Measurements from ENCODE around the gene DLST. TPM values are rescaled to one million over a fixed set of nuclear protein-coding genes. Genes with fewer than 3 reads are reported as not detected.

The DLST gene
- total RNA-seq, 1 donor from 2014 or later: 82.7 TPM

- H3K36me3 ChIP-seq: no peaks in the 10 kb centered on the region
- intact Hi-C loops (cut with DNase I): no loop called here
- no peaks in the 10 kb centered on the region for H3K9me3 ChIP-seq
- ATAC-seq (no peak), DNase-seq (no peak)
- no peak overlapping the region for H3K4me3 ChIP-seq
- H3K27me3 ChIP-seq (ENCODE audit: low read depth): no peaks in the 10 kb centered on the region
- no peak for TF ChIP-seq CTCF (IDR thresholded peaks at IDR 0.05)
- peaks cover 30% of the 10 kb centered on the region for H3K4me1 ChIP-seq
- H3K27ac ChIP-seq: no peak overlapping the region
Observed at GRCh38 chr14:74918380-74918779, 36.7 kb downstream of the DLST start.

GRCh38 chr14:74919421-74920165 lies 37.9 kb downstream of the DLST start:
- DNase-seq: no peak
- intact Hi-C loops (cut with DNase I): no loop called here

GRCh38 chr14:74920281-74920680 lies 38.6 kb downstream of the DLST start:
- peaks cover 33% of the 10 kb centered on the region for H3K4me1 ChIP-seq
- no peaks in the 10 kb centered on the region for H3K36me3 ChIP-seq
- ATAC-seq (no peak), DNase-seq (no peak)
- no peak overlapping the region for H3K4me3 ChIP-seq
- no peaks in the 10 kb centered on the region for H3K9me3 ChIP-seq
- intact Hi-C loops (cut with DNase I): no loop called here
- H3K27ac ChIP-seq: no peak overlapping the region
- H3K27me3 ChIP-seq (ENCODE audit: low read depth): no peaks in the 10 kb centered on the region
- no peak for TF ChIP-seq CTCF (IDR thresholded peaks at IDR 0.05)

More at GRCh38 chr14:74919421-74920165, 37.9 kb downstream of the DLST start:
- Histone ChIP-seq H3K4me1 (peaks cover 33% of the 10 kb centered on the region), H3K4me3 (no peak overlapping the region), H3K27me3 (ENCODE audit: low read depth) (no peaks in the 10 kb centered on the region), H3K36me3 (no peaks in the 10 kb centered on the region), H3K9me3 (no peaks in the 10 kb centered on the region), H3K27ac (no peak overlapping the region)
- ATAC-seq: no peak
- no peak for TF ChIP-seq CTCF (IDR thresholded peaks at IDR 0.05)

GRCh38 chr14:74921053-74921620 lies 39.4 kb downstream of the DLST start:
- no peak for DNase-seq
- no peak for TF ChIP-seq CTCF (IDR thresholded peaks at IDR 0.05)
- Histone ChIP-seq H3K27me3 (ENCODE audit: low read depth) (no peaks in the 10 kb centered on the region), H3K4me3 (no peak overlapping the region), H3K4me1 (peaks cover 33% of the 10 kb centered on the region), H3K36me3 (no peaks in the 10 kb centered on the region), H3K27ac (no peak overlapping the region), H3K9me3 (no peaks in the 10 kb centered on the region)
- no peak for ATAC-seq
- intact Hi-C loops (cut with DNase I): no loop called here

- Histone ChIP-seq H3K36me3 (no peaks in the 10 kb centered on the region), H3K27me3 (ENCODE audit: low read depth) (no peaks in the 10 kb centered on the region), H3K27ac (peak overlapping the region; percentile 31), H3K9me3 (no peaks in the 10 kb centered on the region), H3K4me3 (peak overlapping the region; percentile 68), H3K4me1 (peaks cover 28% of the 10 kb centered on the region)
- no peak for DNase-seq
- intact Hi-C loops (cut with DNase I): no loop called here
- peak in 1 of 2 donors; percentile 2 for ATAC-seq
- no peak for TF ChIP-seq CTCF (IDR thresholded peaks at IDR 0.05)
Observed at GRCh38 chr14:74921987-74922751, 40.5 kb downstream of the DLST start.

Measured in lower lobe of right lung (tissue), 2 donors.